Endometrial microvascular endothelial cells (primary cell): ENCODE measurements around the gene URM1. TPM values are rescaled to one million over a fixed set of nuclear protein-coding genes. Genes with fewer than 3 reads are reported as not detected.

Experiments used
- in situ Hi-C: cut with HindIII; loops from 2 replicates; pipeline ENCODE4 v1.10.0; 2017; ENCODE audit warnings: low sequenced_read_pairs, low pct_unique_long_range_greater_than_20kb; ENCODE audit errors: inconsistent ontology term
- total RNA-seq: library from RNA; depleted of rRNA; stranded (reverse); fragments of >200 nt; gene quantifications from one replicate; pipeline ENCODE4 v1.2.3, GENCODE V29; 2015; ENCODE audit errors: inconsistent ontology term

The URM1 gene
- total RNA-seq, 1 donor from 2014 or later, result 75.4 TPM

DNA sequence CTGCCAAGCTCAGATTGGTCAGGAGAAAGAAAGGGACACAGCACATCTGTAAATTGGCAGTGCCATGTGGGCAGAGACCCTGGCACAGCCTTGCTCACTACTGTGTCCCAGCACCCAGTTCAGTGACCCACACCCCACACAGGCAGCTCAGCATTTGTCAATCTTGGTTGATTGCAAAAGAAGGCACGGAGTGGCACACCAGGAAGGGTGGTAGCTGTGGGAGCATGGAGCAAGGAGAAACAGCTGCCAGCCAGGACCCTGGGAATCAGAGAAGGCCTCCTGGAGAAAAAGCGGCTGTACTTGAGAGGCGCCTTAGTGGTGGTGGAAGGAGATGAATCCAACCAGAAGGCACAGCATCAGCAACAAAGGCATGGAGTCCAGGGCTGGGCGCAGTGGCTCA, 27.3 kb upstream of the URM1 start:
- in situ Hi-C loops, result no loop called here

- in situ Hi-C loops, result no loop called here
Observed at GRCh38 chr9:128344931-128345605, 26.1 kb upstream of the URM1 start.

GRCh38 chr9:128349125-128349524, 22.0 kb upstream of the URM1 start:
- in situ Hi-C loops, result no loop called here

- in situ Hi-C loops, result no loop called here
Observed at GRCh38 chr9:128349772-128350171, 21.4 kb upstream of the URM1 start.

GRCh38 chr9:128355451-128355850, 15.7 kb upstream of the URM1 start:
- in situ Hi-C loops, result no loop called here

GRCh38 chr9:128358090-128358489, 13.1 kb upstream of the URM1 start:
- in situ Hi-C loops, result no loop called here

DNA sequence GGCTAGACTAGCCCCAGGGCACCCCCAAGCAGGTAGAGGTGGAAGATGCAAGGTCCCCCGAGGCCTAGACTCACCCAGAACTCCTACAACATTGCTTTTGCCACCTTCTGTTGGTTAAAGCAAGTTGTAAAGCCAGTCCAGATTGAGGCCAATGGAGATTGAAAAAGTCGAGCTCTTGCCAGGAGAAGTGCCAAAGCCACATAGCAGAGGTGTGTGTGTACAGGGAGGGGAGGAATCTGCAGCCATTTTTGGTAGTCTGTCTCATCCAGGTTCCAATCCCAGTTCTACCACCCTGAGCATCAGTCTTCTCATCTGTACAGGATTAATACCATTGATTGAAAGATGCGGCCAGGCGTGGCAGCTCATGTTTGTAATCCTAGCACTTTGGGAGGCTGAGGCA, 12.3 kb upstream of the URM1 start:
- in situ Hi-C loops, result no loop called here

DNA sequence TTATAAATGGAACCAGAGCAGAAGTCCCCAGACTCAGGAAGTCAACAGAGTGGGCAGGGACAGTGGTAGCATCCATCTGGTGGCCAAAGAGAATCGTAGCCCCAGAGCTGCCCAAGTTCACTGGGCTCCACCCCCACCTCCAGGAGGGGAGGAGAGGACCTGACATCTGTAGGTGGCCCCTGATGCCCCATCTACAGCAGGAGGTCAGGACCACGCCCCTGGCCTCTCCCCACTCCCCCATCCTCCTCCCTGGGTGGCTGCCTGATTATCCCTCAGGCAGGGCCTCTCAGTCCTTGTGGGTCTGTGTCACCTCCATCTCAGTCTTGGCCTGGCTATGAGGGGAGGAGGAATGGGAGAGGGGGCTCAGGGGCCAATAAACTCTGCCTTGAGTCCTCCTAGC, 10.3 kb upstream of the URM1 start:
- in situ Hi-C loops, result no loop called here

DNA sequence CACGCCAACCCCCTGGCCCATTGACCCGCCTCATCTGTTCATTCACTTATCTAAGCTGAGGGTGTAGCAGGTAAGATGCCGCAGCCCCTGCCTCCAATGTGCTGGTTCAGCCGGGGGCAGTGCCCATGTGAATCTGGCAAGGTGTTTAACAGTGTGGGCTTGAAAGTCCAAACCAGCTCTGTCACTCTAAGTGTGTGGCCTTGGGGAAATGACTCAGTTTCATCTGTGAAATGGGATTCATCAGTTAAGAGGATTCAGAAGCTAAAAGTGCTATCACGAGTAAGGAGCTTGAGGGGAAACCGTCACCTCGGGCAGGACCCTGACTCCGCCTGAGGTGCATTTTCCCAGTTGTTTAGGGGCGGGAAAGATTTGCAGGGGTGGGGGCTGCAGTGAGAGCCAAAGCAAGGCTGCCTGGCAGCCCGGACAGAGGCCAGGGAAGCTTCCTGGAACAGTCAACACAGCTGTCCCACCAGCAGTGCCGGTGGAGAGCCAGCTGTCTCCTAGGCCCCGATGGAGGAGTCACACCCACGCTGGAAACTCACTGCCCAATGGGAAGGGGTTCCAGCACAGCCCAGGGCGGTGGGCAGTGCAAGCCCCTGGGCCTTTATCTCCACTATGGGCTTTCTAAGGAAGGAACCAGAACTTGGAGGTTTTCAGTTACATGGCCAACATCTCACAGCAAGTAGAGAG, 9.7 kb upstream of the URM1 start:
- in situ Hi-C loops, result no loop called here

GRCh38 chr9:128361986-128362646, 9.1 kb upstream of the URM1 start:
- in situ Hi-C loops, result no loop called here

DNA sequence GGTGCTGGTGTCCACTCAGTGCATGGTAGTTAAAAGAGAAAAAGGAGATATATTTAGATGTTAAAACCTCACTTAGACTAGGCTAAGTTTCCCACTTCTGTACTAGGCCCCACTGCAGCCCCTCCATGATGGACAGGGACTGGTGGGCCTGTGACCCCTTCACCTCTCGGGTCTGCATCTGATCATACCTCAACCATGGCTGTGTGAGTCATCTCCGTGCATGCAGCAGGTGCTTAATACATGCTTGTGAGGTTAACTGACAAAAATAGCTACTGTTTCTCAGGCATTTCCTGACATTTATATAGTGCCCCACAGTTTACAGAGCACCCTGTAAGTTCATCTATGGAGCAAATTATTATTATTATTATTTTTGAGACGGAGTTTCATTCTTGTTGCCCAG, 8.4 kb upstream of the URM1 start:
- in situ Hi-C loops, result no loop called here

DNA sequence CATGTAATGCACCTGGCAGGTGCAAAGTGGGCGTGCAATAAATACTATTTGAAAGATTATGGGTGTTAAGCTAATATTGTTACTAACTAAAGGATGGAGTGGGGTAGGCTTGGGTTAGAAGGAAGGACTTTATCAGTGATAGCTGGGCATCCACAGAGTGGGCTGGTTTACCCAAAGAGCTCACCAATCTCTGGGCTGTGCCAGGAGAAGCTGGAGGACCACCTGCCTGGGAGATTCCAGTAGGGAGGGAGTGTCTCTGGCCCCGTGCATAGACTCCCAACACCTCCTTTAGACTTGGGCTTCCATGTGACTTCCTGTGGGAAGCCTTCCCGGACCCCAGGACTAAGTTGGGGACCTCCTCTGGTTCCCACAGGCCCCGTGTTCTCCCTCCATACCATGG, 5.6 kb upstream of the URM1 start:
- in situ Hi-C loops, result no loop called here

GRCh38 chr9:128369024-128369706, 2.0 kb upstream of the URM1 start:
- in situ Hi-C loops, result no loop called here

DNA sequence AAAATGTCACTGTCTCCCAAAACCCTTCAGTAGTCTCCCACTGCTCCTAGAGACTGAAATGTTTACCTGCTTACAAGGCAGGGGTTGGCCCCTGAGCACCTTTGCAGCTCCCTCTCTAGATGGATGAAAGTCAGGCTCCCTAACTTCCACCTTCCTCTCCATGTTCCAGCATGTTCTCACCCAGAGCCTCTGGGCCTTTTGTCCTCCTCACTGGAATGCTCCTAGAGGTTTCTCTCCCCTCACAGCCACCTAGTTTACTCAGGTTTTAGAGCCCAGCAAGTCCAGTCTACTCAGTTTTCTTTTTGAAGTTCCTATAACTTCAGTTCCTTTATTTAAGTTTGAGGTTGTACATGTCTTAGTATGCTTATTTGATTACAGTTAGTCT, 815 bp upstream of the URM1 start:
- in situ Hi-C loops, result no loop called here

DNA sequence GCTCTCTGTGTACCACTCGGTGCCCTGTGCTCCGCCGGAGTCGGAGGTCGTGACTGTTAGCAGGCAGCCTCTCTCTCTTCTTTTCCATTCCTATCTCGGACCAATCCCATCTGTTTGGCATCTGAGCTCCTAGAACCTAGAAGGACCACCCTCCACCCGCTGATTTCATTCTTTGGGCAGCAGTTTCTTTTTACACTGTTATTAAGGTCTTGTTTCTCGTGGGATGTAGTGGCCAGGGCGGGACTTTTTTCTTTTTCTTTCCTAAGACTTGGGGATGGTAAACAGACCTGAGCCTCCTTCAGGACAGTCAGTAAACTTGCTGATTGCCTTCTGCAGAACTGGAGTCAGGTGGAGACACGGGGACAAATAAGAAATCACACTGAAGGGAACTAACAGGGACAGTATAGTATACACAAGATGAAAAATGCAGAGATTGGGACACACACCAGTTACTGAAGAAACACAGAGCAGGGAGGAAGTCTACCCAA, 500 bp downstream of the URM1 start:
- in situ Hi-C loops, result no loop called here

DNA sequence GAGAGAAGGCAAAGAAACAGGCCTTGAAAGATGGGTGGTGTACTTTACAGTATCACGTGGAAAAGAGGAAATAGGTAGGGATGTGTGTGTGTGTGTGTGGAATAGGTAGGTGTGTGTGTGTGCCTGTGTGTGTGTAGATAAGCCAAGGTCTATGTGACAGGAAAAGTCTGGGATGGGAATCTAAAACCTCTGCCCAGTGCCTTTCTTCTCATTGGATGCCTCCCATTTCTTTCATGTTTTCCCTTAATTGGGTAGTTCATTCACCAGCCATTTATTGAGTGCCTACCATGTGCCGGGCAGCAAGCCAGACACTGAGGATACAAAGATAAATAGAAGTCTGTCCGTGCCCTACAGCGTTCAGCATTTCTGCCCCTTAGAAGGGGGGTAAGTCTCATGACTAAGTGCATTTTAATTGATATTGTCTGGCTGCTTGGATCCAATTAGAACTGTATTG, 1.0 kb downstream of the URM1 start:
- in situ Hi-C loops, result no loop called here

DNA sequence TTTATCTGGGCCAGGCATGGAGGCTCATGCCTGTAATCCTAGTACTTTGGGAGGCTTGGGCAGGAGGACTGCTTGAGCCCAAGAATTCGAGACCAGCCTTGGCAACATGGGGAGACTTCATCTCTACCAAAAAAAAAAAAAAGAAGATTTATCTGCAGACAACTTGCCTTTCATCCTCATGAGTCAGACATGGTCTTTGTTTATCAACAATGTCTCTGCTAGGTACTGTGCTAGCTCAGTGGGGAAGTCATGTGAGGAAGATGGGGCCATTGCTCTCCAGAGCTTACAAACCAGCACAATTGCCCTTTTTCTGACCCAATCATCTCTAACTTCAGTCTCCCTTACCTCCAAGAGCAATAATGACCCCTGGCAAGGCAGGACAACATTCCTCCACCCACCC, 1.6 kb downstream of the URM1 start:
- in situ Hi-C loops, result no loop called here

GRCh38 chr9:128374221-128374675, 3.1 kb downstream of the URM1 start:
- in situ Hi-C loops, result no loop called here

DNA sequence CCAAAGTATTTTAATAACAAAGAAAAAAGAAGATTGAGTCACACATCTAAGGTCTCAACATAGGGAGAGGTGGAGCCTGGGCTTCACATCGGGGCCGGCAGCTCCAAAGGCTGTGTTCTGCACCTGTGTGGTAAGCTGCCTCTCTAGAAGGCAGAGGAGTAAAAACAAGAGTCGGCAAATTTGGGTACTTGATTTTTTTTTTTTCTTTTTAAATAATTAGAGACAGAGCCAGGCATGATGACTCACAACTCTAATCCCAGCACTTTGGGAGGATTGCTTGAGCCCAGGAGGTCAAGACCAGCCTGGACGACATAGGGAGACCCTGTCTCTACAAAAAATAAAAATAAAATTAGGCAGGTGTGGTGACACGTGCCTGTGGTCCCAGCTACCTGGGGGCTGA, 4.7 kb downstream of the URM1 start:
- in situ Hi-C loops, result no loop called here
